ENCODE data around the gene TENM4. TPM values are rescaled to one million over a fixed set of nuclear protein-coding genes. Genes with fewer than 3 reads are reported as not detected.

Gene TENM4
- total and polyA plus RNA-seq, 2 of the 8 experiments (the other 6 are each of a cell fraction or from before 2014, with no cell fraction given) = 3.5 to 7.2 TPM

- TF ChIP-seq BCL11A (IDR thresholded peaks at IDR 0.05; ENCODE audit: low read depth in 2 of 2, low read length in 2 of 2) = no peak
- TF ChIP-seq MAFK (IDR thresholded peaks at IDR 0.05; ENCODE audit: low read depth, low read length) = no peak
- TF ChIP-seq TAF1 (IDR thresholded peaks at IDR 0.05; ENCODE audit: low read depth, low read length) = no peak
- no peak for TF ChIP-seq TBP (IDR thresholded peaks at IDR 0.05; ENCODE audit: low read depth, low read length)
- TF ChIP-seq SUZ12 (IDR thresholded peaks at IDR 0.05; ENCODE audit: low read length) = no peak
Measured at GRCh38 chr11:78653294-78653909, 787.4 kb downstream of the TENM4 start (continued).
